Omental fat pad (tissue), 4 donors: Measurements from ENCODE around the gene B9D1. TPM values are rescaled to one million over a fixed set of nuclear protein-coding genes. Genes with fewer than 3 reads are reported as not detected.

ENCODE experiments used
- ATAC-seq: fragments of 150-250 bp; one replicate; pipeline ENCODE4 v1.9.1; 2016; ENCODE audit warnings: mild to moderate bottlenecking, moderate library complexity; ENCODE audit not compliant: low FRiP score
- DNase-seq: peaks from one replicate; pipeline ENCODE4 v3.0.0-alpha.2; 2019; ENCODE audit warnings: low spot score
- CTCF ChIP-seq, 3 donors: fragments of 450-650 bp; IDR thresholded peaks; one replicate each; pipeline ENCODE4 v1.5.1; 2016 to 2017; ENCODE audit warnings: antibody characterized with exemption in 3 of 3, mild to moderate bottlenecking in 3 of 3, moderate library complexity in 2 of 3
- total RNA-seq, 4 donors: library from RNA; depleted of rRNA; stranded (reverse); fragments of >200 nt; gene quantifications; one replicate each; pipeline ENCODE4 v1.1.0, GENCODE V29; 2016

The B9D1 gene
- total RNA-seq, 4 donors from 2014 or later = 8.0 to 27.4 (median 18.3) TPM

DNA sequence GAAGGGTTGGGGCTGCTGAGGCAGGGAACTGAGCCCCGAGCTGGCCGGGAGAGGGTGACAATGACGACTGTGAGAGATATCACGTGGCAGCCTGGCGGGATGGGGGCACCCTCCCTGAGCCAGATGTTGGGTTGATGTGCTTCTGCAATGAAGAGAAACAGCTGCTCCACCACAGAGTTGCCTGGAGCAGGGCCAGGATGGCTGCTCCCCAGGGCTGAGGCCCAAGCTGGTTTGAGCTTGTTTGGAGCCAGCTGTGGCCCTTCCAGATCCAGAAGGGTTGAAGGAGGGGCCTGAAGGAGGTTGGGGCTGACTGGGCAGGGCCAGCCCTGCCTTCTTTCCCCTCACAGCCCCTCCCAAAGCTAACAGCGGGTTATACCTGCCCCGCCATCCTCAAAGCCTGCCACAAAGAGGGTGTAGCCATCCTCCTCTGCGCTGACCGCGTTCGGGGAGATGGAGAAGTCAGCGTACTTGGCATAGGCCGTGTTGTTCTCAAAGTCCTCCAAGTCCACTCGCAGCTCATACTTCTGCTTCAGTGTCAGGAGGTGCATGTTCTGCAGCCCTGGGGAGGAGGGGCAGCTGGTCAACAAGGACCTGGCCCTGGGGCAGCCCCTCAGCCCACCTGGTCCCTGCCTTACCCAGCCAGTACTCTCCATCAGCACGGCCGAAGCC, 22.3 kb upstream of the B9D1 start:
- TF ChIP-seq CTCF (IDR thresholded peaks at IDR 0.05) = no peak
- DNase-seq (peak; percentile 22), ATAC-seq (no peak)

DNA sequence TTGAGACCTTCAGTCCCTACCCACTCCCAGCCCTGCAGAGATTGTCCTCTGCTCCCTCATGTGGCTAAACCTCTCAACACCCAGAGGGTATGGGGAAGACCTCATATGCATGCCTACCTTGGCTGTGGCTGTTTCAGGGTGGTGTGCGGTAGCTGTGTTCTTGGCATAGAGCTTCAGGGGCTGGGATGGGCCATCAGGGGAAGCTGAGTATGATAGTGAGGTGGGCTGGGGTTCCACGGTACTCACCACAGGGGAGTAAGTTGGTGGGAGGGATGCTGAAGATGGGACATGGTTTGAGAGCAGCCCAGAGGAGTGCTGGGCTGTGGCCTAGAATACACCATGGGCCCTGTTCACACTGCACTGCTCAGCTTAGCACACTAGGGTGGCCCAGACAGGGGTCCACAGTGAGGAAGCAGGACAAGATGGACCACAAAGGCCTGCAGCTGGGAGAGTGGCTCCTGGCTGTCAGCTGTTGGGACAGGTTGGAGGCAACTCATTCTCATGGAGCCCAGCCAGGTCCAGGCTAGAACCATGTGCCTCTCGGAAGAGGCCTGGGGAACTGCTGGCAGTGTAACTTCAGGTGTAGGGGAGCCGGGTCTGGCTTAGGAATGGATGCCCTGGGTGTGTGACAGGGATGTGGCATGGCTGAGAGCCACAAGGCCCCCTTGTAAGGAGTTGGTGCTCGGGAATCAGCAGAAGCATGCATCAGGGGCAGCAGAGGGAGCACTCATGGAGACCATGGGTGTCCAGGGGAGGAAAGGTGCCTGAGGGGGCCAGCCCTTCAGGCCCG, 21.4 kb upstream of the B9D1 start:
- ATAC-seq (no peak), DNase-seq (peak; percentile 18)
- TF ChIP-seq CTCF (IDR thresholded peaks at IDR 0.05) = no peak

DNA sequence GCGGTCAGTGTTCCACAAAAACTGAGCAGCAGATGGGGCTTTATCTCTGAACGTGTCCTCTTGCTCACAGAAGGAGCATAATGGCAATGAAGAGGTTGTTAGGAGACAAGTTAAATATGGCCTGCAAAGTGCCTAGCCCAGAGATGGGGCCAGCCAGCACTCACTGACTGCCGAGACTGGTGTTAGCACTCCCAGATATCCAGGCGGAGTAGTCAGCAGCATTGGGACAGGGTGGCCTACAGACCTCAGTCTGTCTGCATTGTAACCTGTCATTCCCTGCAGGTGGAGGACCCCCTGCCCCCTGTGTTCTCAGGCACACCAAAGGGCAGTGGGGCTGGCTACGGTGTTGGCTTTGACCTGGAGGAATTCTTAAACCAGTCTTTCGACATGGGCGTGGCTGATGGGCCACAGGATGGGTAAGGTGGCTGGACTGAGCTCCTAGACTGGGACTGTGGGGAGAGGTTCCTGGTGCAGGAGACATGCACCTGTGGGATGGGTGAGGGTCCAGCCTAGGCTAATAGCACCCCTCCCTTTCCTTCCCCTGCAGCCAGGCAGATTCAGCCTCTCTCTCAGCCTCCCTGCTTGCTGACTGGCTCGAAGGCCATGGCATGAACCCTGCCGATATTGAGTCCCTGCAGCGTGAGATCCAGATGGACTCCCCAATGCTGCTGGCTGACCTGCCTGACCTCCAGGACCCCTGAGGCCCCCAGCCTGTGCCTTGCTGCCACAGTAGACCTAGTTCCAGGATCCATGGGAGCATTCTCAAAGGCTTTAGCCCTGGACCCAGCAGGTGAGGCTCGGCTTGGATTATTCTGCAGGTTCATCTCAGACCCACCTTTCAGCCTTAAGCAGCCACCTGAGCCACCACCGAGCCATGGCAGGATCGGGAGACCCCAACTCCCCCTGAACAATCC, 20.3 kb upstream of the B9D1 start:
- TF ChIP-seq CTCF (IDR thresholded peaks at IDR 0.05) = no peak
- ATAC-seq (no peak), DNase-seq (peak; percentile 11)

DNA sequence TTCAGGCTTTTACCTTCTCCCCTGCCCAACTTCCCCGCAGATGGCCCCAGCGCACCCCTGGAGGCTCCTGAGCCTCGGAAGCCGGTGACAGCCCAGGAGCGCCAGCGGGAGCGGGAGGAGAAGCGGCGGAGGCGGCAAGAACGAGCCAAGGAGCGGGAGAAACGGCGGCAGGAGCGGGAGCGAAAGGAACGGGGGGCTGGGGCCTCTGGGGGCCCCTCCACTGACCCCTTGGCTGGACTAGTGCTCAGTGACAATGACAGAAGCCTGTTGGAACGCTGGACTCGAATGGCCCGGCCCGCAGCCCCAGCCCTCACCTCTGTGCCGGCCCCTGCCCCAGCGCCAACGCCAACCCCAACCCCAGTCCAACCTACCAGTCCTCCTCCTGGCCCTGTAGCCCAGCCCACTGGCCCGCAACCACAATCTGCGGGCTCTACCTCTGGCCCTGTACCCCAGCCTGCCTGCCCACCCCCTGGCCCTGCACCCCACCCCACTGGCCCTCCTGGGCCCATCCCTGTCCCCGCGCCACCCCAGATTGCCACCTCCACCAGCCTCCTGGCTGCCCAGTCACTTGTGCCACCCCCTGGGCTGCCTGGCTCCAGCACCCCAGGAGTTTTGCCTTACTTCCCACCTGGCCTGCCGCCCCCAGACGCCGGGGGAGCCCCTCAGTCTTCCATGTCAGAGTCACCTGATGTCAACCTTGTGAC, 19.4 kb upstream of the B9D1 start:
- no peak for ATAC-seq
- peak; percentile 8 for DNase-seq
- TF ChIP-seq CTCF (IDR thresholded peaks at IDR 0.05) = no peak

DNA sequence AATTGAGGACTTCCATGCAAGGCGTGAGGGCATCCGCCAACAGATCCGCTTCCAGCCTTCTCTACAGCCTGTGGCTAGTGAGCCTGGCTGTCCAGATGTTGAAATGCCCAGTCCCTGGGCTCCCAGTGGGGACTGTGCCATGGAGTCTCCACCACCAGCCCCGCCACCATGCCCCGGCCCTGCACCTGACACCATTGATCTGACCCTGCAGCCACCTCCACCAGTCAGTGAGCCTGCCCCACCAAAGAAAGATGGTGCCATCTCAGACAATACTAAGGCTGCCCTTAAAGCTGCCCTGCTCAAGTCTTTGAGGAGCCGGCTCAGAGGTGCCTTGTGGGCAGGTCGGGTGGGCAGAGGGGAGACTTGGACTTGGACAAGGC, 18.8 kb upstream of the B9D1 start:
- peak; percentile 6 for DNase-seq
- no peak for ATAC-seq
- no peak for TF ChIP-seq CTCF (IDR thresholded peaks at IDR 0.05)

- TF ChIP-seq CTCF (IDR thresholded peaks at IDR 0.05) = no peak
- no peak for ATAC-seq
- DNase-seq = peak; percentile 10
These were observed 18.2 kb upstream of the B9D1 start for GRCh38 chr17:19380481-19381301.
